Colonic mucosa (tissue), 4 donors: Measurements from ENCODE around the gene ZWINT. TPM values are rescaled to one million over a fixed set of nuclear protein-coding genes. Genes with fewer than 3 reads are reported as not detected.

ENCODE experiments used
- DNase-seq: peaks from one replicate; pipeline ENCODE4 v3.0.0-alpha.2; 2020
- H3K27ac ChIP-seq: fragments of 200-600 bp; one replicate; pipeline ENCODE4 v1.8.0; 2021
- H3K27me3 ChIP-seq: fragments of 200-600 bp; one replicate; pipeline ENCODE4 v1.8.0; 2021
- H3K36me3 ChIP-seq: fragments of 200-600 bp; one replicate; pipeline ENCODE4 v1.8.0; 2021
- H3K4me1 ChIP-seq: fragments of 200-600 bp; one replicate; pipeline ENCODE4 v1.8.0; 2021; ENCODE audit warnings: mild to moderate bottlenecking
- H3K4me3 ChIP-seq: fragments of 200-600 bp; one replicate; pipeline ENCODE4 v1.8.0; 2021
- H3K9ac ChIP-seq, 2 donors: one replicate each; pipeline ENCODE4 v1.7.0; 2013; ENCODE audit warnings: control low read depth in 2 of 2, low read depth in 2 of 2, low read length in 2 of 2
- H3K9me3 ChIP-seq: fragments of 200-600 bp; one replicate; pipeline ENCODE4 v1.8.0; 2021
- CTCF ChIP-seq: fragments of 200-600 bp; IDR thresholded peaks from one replicate; pipeline ENCODE4 v1.8.0; 2022; ENCODE audit warnings: antibody characterized with exemption, mild to moderate bottlenecking
- intact Hi-C: fragments of 100-400 bp; cut with DNase I; formaldehyde crosslinking; loops from one replicate; pipeline ENCODE4 v1.14.1; 2022
- total RNA-seq, 2 donors: library from RNA; stranded (reverse); fragmentation: NEBNext Ultra II Directional in 1 of 2; extraction: Animal tissue kit (Norgen Biotek cat#: 25700) in 1 of 2; gene quantifications; one replicate each; pipeline ENCODE4 v1.2.1, GENCODE V29; 2021
- donor health status: healthy.
- donor health status: DM: no; HTN: no; CAD: no.
- donor health status: DM: no; HTN: no; CAD: no.

ZWINT gene
- total RNA-seq, 2 donors from 2014 or later = 25.5 to 91.1 TPM

DNA sequence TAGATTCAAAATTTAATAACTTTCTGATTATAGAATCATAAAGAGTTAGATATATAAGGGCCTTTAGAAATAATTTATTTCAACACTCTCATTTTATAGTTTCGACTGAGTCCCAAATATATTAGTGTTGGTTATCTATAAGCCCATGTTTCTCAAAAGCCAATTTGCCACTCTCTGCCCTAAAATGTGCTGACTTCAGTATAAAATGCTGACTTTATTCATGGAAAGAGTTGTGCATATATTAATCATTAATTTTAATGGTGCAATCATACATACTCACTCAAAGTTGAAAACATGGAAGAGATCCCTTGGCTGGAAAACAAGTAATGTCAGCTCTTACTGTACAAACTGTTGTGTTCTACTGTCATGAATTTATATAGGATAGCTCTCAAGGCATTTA is 19.4 kb downstream of the ZWINT start:
- Histone ChIP-seq H3K27ac (no peak overlapping the region), H3K9me3 (no peaks in the 10 kb centered on the region), H3K9ac (no peak overlapping the region), H3K4me1 (no peaks in the 10 kb centered on the region), H3K27me3 (no peaks in the 10 kb centered on the region), H3K4me3 (no peak overlapping the region), H3K36me3 (no peaks in the 10 kb centered on the region)
- intact Hi-C loops = no loop called here
- DNase-seq = no peak
- no peak for TF ChIP-seq CTCF

- intact Hi-C loops = no loop called here
- H3K9ac ChIP-seq = no peak overlapping the region
- no peaks in the 10 kb centered on the region for H3K9me3 ChIP-seq
- no peak overlapping the region for H3K4me3 ChIP-seq
- H3K4me1 ChIP-seq = no peaks in the 10 kb centered on the region
- no peak for DNase-seq
- TF ChIP-seq CTCF = no peak
- no peaks in the 10 kb centered on the region for H3K36me3 ChIP-seq
- no peak overlapping the region for H3K27ac ChIP-seq
- no peaks in the 10 kb centered on the region for H3K27me3 ChIP-seq
Observed at GRCh38 chr10:56329961-56330360, 31.1 kb downstream of the ZWINT start.

DNA sequence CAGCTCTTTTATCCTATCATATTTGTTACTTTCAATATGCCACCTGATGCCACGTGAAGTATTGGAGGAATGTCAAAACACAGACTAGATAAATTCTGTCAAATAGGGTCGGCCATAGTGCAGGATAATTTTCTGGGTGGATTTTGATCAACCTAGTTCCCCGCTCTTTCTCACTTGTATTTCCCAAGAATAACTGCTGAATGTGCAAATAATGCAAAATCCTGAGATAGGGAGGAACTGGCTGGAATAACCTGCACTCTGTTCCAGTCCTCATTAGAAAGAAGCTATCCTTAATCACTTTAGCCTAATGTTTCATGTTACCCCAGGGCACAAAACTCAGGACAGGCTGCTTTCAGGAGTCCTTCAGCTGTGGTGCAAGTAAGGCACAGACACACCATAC is 33.9 kb downstream of the ZWINT start:
- DNase-seq = no peak
- Histone ChIP-seq H3K9me3 (no peaks in the 10 kb centered on the region), H3K36me3 (no peaks in the 10 kb centered on the region), H3K9ac (no peak overlapping the region), H3K27ac (no peak overlapping the region), H3K4me3 (no peak overlapping the region), H3K4me1 (no peaks in the 10 kb centered on the region), H3K27me3 (no peaks in the 10 kb centered on the region)
- intact Hi-C loops = no loop called here
- TF ChIP-seq CTCF = no peak

DNA sequence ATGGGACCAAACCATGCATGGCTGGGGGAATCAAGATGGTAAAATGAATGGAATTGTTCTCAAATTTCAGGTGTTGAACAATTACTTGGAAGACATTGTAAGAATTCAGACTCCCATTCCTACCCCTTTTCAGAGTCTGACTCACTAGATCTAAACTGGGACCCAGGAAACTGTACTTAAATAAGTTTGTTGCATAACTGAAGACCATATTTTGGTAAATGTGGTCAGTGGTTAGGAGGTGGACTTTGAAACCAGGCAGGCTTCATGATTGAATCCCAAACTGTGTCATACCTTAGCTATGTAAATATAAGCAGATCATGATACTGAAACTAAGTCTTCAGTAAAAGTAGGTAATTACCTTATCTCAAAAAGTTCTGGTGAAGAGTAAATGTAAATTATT is 41.7 kb downstream of the ZWINT start:
- no peaks in the 10 kb centered on the region for H3K27me3 ChIP-seq
- intact Hi-C loops = no loop called here
- TF ChIP-seq CTCF = no peak
- no peak for DNase-seq
- H3K4me3 ChIP-seq = no peak overlapping the region
- no peak overlapping the region for H3K27ac ChIP-seq
- H3K9ac ChIP-seq = no peak overlapping the region
- H3K9me3 ChIP-seq = no peaks in the 10 kb centered on the region
- H3K36me3 ChIP-seq = no peaks in the 10 kb centered on the region
- H3K4me1 ChIP-seq = no peaks in the 10 kb centered on the region

DNA sequence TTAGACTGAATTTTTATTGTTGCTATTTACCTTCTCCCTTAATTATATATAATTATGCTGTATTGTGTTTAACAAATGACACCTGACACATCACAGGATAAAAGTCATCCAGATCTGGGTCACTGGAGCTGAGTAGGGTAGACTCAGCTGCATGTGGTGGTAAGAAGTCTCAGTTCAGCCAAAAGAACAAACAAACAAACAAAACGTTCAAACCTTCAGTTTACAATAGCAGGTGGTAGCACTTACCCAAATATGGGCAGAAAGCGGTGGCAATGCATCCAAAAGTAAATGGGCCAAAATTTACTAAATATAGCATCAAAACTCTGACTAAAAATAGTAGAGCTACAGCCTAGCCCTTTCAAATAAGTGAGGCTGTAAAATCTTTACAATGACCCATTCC is 42.2 kb downstream of the ZWINT start:
- Histone ChIP-seq H3K9ac (no peak overlapping the region), H3K36me3 (no peaks in the 10 kb centered on the region), H3K4me3 (no peak overlapping the region), H3K27me3 (no peaks in the 10 kb centered on the region), H3K4me1 (no peaks in the 10 kb centered on the region), H3K9me3 (no peaks in the 10 kb centered on the region), H3K27ac (no peak overlapping the region)
- no peak for DNase-seq
- intact Hi-C loops = no loop called here
- no peak for TF ChIP-seq CTCF

DNA sequence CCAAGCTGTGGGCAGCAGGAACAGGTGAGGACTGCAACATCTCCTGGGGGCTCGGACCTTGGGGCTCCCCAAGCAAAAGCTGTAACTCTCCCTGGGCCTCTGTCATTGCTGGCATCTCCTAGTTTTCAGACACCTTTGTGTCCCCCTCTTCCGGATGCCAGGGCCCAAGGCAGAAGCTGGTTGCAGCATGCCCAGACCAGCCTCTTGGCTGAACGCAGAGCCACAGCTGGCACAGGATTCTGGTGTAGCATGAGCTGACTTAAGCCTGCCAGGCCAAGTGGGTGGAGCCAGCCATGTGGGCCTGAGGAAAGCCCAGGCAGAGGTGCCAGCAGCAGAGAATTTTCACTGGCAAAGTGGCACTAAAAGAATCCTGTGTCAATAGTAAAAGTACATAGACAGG is 43.5 kb downstream of the ZWINT start:
- DNase-seq = no peak
- TF ChIP-seq CTCF = no peak
- intact Hi-C loops = no loop called here

More for the DNA sequence above, 43.5 kb downstream of the ZWINT start:
- Histone ChIP-seq H3K4me3 (no peak overlapping the region), H3K9me3 (no peaks in the 10 kb centered on the region), H3K4me1 (no peaks in the 10 kb centered on the region), H3K9ac (no peak overlapping the region), H3K27ac (no peak overlapping the region), H3K36me3 (no peaks in the 10 kb centered on the region), H3K27me3 (no peaks in the 10 kb centered on the region)
